Caco-2 (cell line): ENCODE results near the gene GID4. TPM values are rescaled to one million over a fixed set of nuclear protein-coding genes. Genes with fewer than 3 reads are reported as not detected.

Source experiments
- BruUV-seq: library from RNA; stranded (reverse); fragments of 400-500 nt; replicated peaks from 2 replicates; lab custom pipeline; 2021; lab: Mats Ljungman, UMichigan
- CTCF ChIA-PET: fragments of 300-600 bp; sonication (Branson Sonifier 250); formaldehyde crosslinking; loops from one replicate; lab custom pipeline; 2022; ENCODE audit warnings: antibody characterized with exemption; lab: Charles Lee
- POLR2A ChIA-PET: fragments of 300-600 bp; sonication (Branson Sonifier 250); formaldehyde crosslinking; loops from one replicate; lab custom pipeline; 2022; ENCODE audit warnings: antibody characterized with exemption; lab: Charles Lee
- DNase-seq, 2 experiments: peaks; one replicate each; pipeline versions ENCODE4 v3.0.0 to v3.0.0-alpha.2; 2020 to 2022
- H3K27me3 ChIP-seq: replicated peaks from 2 replicates; pipeline ENCODE4 v1.6.0; 2011; ENCODE audit warnings: low read length; ENCODE audit not compliant: control insufficient read depth, insufficient read depth
- H3K36me3 ChIP-seq: 2 replicates; pipeline ENCODE4 v1.5.1; 2011; ENCODE audit warnings: low read length; ENCODE audit not compliant: control insufficient read depth, insufficient read depth
- H3K4me1 ChIP-seq: fragments of 250-450 bp; sonication (Bioruptor Pico); 2 replicates; pipeline ENCODE4 v1.5.1; 2020; ENCODE audit warnings: mild to moderate bottlenecking
- H3K4me3 ChIP-seq: 2 replicates; pipeline ENCODE4 v1.5.1; 2011; ENCODE audit warnings: low read depth, mild to moderate bottlenecking, control low read depth, low read length
- H3K9me3 ChIP-seq: fragments of 250-450 bp; sonication (Bioruptor Pico); 2 replicates; pipeline ENCODE4 v1.5.1; 2020; ENCODE audit warnings: mild to moderate bottlenecking, moderate library complexity
- H3K27ac Mint-ChIP-seq: one replicate; pipeline ENCODE4 v1.8.0; 2022; ENCODE audit warnings: mixed read lengths; ENCODE audit not compliant: unreplicated experiment
- H3K27me3 Mint-ChIP-seq: one replicate; pipeline ENCODE4 v1.8.0; 2022; ENCODE audit warnings: mixed read lengths; ENCODE audit not compliant: insufficient read depth, unreplicated experiment
- H3K36me3 Mint-ChIP-seq: one replicate; pipeline ENCODE4 v1.8.0; 2022; ENCODE audit warnings: mild to moderate bottlenecking, mixed read lengths; ENCODE audit not compliant: insufficient read depth, unreplicated experiment
- H3K4me1 Mint-ChIP-seq: one replicate; pipeline ENCODE4 v1.8.0; 2022; ENCODE audit warnings: low read depth, mixed read lengths; ENCODE audit not compliant: unreplicated experiment
- H3K4me3 Mint-ChIP-seq: one replicate; pipeline ENCODE4 v1.8.0; 2022; ENCODE audit warnings: mild to moderate bottlenecking, moderate library complexity, mixed read lengths; ENCODE audit not compliant: unreplicated experiment
- H3K9me3 Mint-ChIP-seq: one replicate; pipeline ENCODE4 v1.8.0; 2022; ENCODE audit warnings: mixed read lengths; ENCODE audit not compliant: unreplicated experiment
- CTCF ChIP-seq, 2 experiments: fragments of 200-600 bp in 1 of 2; IDR thresholded peaks; 1 replicate in 1 of 2; 2 replicates in 1 of 2; pipeline versions ENCODE4 v1.5.1 to v1.8.0; 2011 to 2022; ENCODE audit warnings: antibody characterized with exemption in 1 of 2, control low read depth in 1 of 2, inconsistent platforms in 1 of 2, low read depth in 1 of 2, low read length in 1 of 2, mild to moderate bottlenecking in 1 of 2, moderate library complexity in 1 of 2; ENCODE audit not compliant: insufficient read depth in 1 of 2, severe bottlenecking in 1 of 2, unreplicated experiment in 1 of 2
- intact Hi-C: fragments of 100-400 bp; cut with micrococcal nuclease; formaldehyde crosslinking; loops from one replicate; pipeline ENCODE4 v1.10.0; 2022; ENCODE audit not compliant: unreplicated experiment
- total RNA-seq: library from RNA; stranded (reverse); gene quantifications from 2 replicates; pipeline ENCODE4 v1.2.3, GENCODE V29; 2022

GID4 gene
- total RNA-seq, 1 experiment from 2014 or later, result 14.0 TPM

- H3K27me3 ChIP-seq, result no peaks in the 10 kb centered on the region
- H3K4me3 ChIP-seq, result no peak overlapping the region
- TF ChIP-seq CTCF (IDR thresholded peaks at IDR 0.05; ENCODE audit: insufficient read depth in 1 of 2, low read depth in 1 of 2, low read length in 1 of 2, severe bottlenecking in 1 of 2, unreplicated experiment in 1 of 2), result no peak
- H3K4me1 ChIP-seq, result 0 out of 2 replicates have a peak, but pooled peaks cover 3% of the 10 kb centered on the region
- POLR2A ChIA-PET, result no interaction called here
- peaks cover 7% of the 10 kb centered on the region for H3K4me1 Mint-ChIP-seq
- no peaks in the 10 kb centered on the region for H3K27me3 Mint-ChIP-seq
- BruUV-seq, result no TSS peak
- H3K9me3 Mint-ChIP-seq, result no peaks in the 10 kb centered on the region
- CTCF ChIA-PET, result interaction anchor here (0.7 kb wide), 1 partner anchor 107 kb away, joined by 3 read pairs; no protein-coding TSS in a partner anchor
- intact Hi-C loops, result no loop called here
- no peak overlapping the region for H3K4me3 Mint-ChIP-seq
- H3K27ac Mint-ChIP-seq, result no peak overlapping the region
- DNase-seq, result no peak
- H3K36me3 ChIP-seq, result no peaks in the 10 kb centered on the region; the same call in 1 of the 2 replicates
- H3K9me3 ChIP-seq, result no peaks in the 10 kb centered on the region
- peaks cover 9% of the 10 kb centered on the region for H3K36me3 Mint-ChIP-seq
Observed at GRCh38 chr17:18021372-18021771, 17.8 kb upstream of the GID4 start.

DNA sequence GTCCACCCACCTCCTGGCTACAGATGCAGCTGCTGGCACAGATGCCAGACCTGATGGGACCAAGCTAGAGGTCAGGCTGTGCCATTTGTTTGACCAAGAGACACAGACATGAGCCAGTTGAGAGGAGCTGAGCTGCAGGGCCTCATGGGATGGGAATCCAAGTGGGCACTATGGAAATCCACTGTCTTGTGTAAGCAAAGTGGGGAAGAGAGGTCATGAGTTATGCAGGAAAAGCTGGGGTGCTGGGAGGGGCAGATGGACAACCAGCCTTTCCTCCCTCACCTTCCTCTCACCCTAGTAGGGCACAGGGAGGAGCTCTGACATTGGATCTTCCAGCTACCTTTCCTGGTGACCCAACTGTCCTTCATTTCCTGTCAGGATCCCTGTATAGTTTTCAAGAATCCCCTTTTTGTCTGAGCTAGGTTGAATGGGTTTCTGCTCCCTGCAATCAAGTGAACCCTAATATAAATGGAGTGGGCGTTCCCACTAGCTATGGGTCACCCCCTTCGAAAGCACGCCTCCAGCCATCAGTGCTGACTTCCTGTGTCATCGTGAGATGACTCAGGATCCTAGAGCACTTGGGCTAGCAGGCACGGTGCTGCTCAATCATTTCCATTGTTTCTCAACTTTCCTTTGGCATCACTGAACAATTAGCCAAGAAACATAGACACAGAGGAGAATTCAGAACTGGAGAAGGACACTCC is 13.8 kb upstream of the GID4 start:
- intact Hi-C loops, result no loop called here
- peaks cover 6% of the 10 kb centered on the region for H3K36me3 Mint-ChIP-seq
- TF ChIP-seq CTCF (IDR thresholded peaks at IDR 0.05; ENCODE audit: insufficient read depth in 1 of 2, low read depth in 1 of 2, low read length in 1 of 2, severe bottlenecking in 1 of 2, unreplicated experiment in 1 of 2), result no peak
- Histone ChIP-seq H3K27me3 (no peaks in the 10 kb centered on the region), H3K9me3 (no peaks in the 10 kb centered on the region), H3K4me3 (no peak overlapping the region), H3K36me3 (no peaks in the 10 kb centered on the region; the same call in 1 of the 2 replicates), H3K4me1 (no peaks in the 10 kb centered on the region)
- BruUV-seq, result no TSS peak
- H3K4me1 Mint-ChIP-seq, result no peaks in the 10 kb centered on the region
- POLR2A ChIA-PET, result no interaction called here
- no peaks in the 10 kb centered on the region for H3K9me3 Mint-ChIP-seq
- H3K4me3 Mint-ChIP-seq, result no peak overlapping the region
- no peak overlapping the region for H3K27ac Mint-ChIP-seq
- H3K27me3 Mint-ChIP-seq, result no peaks in the 10 kb centered on the region
- DNase-seq, result no peak
- CTCF ChIA-PET, result no interaction called here

DNA sequence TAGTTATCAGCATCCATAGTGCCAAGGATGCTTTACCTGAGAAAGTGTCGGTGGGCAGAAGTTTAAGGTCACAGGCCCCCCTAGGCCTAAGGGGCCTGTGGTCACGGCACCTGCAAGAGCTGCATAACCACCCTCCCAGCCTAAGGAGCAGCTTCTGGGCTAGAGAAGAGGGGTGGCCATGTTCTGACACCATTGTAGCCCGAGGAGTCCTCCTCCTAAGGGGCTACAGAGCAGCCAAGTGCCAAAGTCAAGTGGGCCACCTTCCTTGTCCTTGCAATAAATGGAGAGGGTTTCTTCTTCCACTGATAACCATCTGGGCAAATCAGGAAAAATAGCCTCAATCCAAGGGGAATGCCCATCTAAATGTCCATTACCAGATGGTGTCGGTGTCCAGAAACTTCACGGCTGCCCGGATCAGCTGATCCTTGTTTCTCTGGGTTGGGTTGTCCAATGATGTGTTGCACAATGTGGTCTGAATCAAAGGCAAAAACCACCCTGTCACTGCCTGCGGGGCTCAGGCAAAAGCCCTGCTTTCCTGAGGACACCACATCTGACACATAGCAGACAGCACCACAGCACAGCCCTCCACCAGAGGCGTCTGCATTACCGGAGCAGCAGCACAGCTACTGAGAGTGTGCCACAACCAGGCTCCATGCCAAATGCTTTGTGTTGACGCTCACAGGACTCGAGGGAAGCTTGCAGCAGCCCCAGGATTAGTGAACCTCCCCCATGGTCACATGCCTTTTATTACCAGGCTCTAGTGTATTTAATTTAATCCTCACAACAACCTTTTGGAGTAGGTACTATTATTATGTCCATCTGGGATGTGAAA is 13.0 kb upstream of the GID4 start:
- no TSS peak for BruUV-seq
- no peaks in the 10 kb centered on the region for H3K9me3 Mint-ChIP-seq
- Histone ChIP-seq H3K27me3 (no peaks in the 10 kb centered on the region), H3K9me3 (no peaks in the 10 kb centered on the region), H3K4me1 (no peaks in the 10 kb centered on the region), H3K36me3 (no peaks in the 10 kb centered on the region; the same call in 1 of the 2 replicates), H3K4me3 (no peak overlapping the region)
- intact Hi-C loops, result no loop called here
- H3K4me3 Mint-ChIP-seq, result no peak overlapping the region
- no peaks in the 10 kb centered on the region for H3K27me3 Mint-ChIP-seq
- TF ChIP-seq CTCF (IDR thresholded peaks at IDR 0.05; ENCODE audit: insufficient read depth in 1 of 2, low read depth in 1 of 2, low read length in 1 of 2, severe bottlenecking in 1 of 2, unreplicated experiment in 1 of 2), result no peak
- H3K27ac Mint-ChIP-seq, result no peak overlapping the region
- DNase-seq, result no peak
- H3K4me1 Mint-ChIP-seq, result no peaks in the 10 kb centered on the region
- H3K36me3 Mint-ChIP-seq, result no peaks in the 10 kb centered on the region
- ChIA-PET CTCF (no interaction called here), POLR2A (no interaction called here)
